Panc1 (cell line): ENCODE measurements around the gene BTBD2.

Experiments used
- POLR2AphosphoS5 ChIP-seq: IDR thresholded peaks from 2 replicates; pipeline ENCODE4 v1.6.1; 2012; ENCODE audit warnings: mild to moderate bottlenecking, low read depth, low read length, moderate library complexity
- REST ChIP-seq, 2 experiments: IDR thresholded peaks; 2 replicates each; pipeline ENCODE4 v1.6.1; 2011 to 2012; ENCODE audit warnings: low read depth in 2 of 2, control low read depth in 1 of 2, low read length in 1 of 2, mild to moderate bottlenecking in 1 of 2, moderate library complexity in 1 of 2; ENCODE audit not compliant: insufficient read depth in 1 of 2
- SIN3A ChIP-seq: IDR thresholded peaks from 2 replicates; pipeline ENCODE4 v1.6.1; 2012; ENCODE audit warnings: low read depth, mild to moderate bottlenecking, low read length, moderate library complexity, borderline replicate concordance; ENCODE audit not compliant: insufficient read depth
- TCF7L2 ChIP-seq: IDR thresholded peaks from 2 replicates; pipeline ENCODE4 v1.6.1; 2011; ENCODE audit warnings: mild to moderate bottlenecking, low read depth, low read length, inconsistent platforms
- TF ChIP-seq, protein P1 (sequence below): fragments of 450-650 bp; IDR thresholded peaks from 2 replicates; pipeline ENCODE4 v1.5.1; 2017; ENCODE audit warnings: mild to moderate bottlenecking

DNA sequence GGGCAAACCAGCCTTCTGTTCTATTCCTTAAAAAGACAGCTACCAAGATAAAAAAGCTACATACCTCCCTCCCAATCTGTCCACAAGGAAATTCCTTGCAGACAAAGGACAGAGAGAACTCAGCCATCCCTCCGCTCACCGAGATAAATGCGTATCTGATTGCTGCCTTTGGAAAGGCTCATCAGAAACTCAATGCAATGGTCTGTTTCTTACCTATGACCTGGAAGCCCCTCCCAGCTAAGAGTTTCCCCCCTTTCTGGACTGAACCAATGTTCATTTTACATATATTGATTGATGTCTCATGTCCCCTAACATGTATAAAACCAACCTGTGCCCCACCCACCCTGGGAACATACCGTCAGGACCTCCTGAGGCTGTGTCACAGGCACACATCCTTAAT is 11.6 kb downstream of the BTBD2 start:
- TF ChIP-seq, protein P1, sequence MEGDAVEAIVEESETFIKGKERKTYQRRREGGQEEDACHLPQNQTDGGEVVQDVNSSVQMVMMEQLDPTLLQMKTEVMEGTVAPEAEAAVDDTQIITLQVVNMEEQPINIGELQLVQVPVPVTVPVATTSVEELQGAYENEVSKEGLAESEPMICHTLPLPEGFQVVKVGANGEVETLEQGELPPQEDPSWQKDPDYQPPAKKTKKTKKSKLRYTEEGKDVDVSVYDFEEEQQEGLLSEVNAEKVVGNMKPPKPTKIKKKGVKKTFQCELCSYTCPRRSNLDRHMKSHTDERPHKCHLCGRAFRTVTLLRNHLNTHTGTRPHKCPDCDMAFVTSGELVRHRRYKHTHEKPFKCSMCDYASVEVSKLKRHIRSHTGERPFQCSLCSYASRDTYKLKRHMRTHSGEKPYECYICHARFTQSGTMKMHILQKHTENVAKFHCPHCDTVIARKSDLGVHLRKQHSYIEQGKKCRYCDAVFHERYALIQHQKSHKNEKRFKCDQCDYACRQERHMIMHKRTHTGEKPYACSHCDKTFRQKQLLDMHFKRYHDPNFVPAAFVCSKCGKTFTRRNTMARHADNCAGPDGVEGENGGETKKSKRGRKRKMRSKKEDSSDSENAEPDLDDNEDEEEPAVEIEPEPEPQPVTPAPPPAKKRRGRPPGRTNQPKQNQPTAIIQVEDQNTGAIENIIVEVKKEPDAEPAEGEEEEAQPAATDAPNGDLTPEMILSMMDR = no peak
- TF ChIP-seq POLR2AphosphoS5 (no peak), REST (IDR thresholded peaks at IDR 0.05; ENCODE audit: insufficient read depth in 1 of 2, low read depth in 2 of 2, low read length in 1 of 2) (no peak), TCF7L2 (no peak), SIN3A (no peak)
